GM12878 (cell line): ENCODE results near the gene DDC. TPM values are rescaled to one million over a fixed set of nuclear protein-coding genes. Genes with fewer than 3 reads are reported as not detected.

Source experiments
- ATAC-seq: fragments of 200-7000 bp; cut with Tn5 transposase; 3 replicates; pipeline ENCODE4 v1.9.1; 2020; ENCODE audit warnings: mild to moderate bottlenecking, moderate library complexity
- BruUV-seq: library from RNA; stranded (reverse); fragments of 400-500 nt; replicated peaks from 2 replicates; lab custom pipeline; 2021; lab: Mats Ljungman, UMichigan
- CTCF ChIA-PET: fragments of 300-600 bp; sonication (Branson Sonifier 250); formaldehyde crosslinking; extraction: SDS; loops from one replicate; lab custom pipeline; 2021; ENCODE audit warnings: inconsistent platforms; lab: Yijun Ruan, JAX
- POLR2A ChIA-PET: fragments of 350-600 bp; formaldehyde crosslinking; extraction: SDS; loops from one replicate; lab custom pipeline; 2021; ENCODE audit warnings: inconsistent platforms; lab: Charles Lee
- RAD21 ChIA-PET: fragments of 300-600 bp; sonication (Branson Sonifier 250); formaldehyde crosslinking; loops from one replicate; lab custom pipeline; 2023; ENCODE audit warnings: antibody characterized with exemption; ENCODE audit not compliant: unreplicated experiment; lab: Charles Lee
- SMC1A ChIA-PET: fragments of 300-600 bp; sonication (Branson Sonifier 250); formaldehyde crosslinking; loops from one replicate; lab custom pipeline; 2023; ENCODE audit not compliant: unreplicated experiment, uncharacterized antibody; lab: Charles Lee
- DNase-seq: peaks from one replicate; pipeline ENCODE4 v3.0.0-alpha.2; 2011; ENCODE audit warnings: low read depth, low spot score
- FAIRE-seq: peaks from 3 replicates; lab custom pipeline; 2011; peaks lifted over from hg19 to GRCh38; lab: Jason Lieb, UNC
- H2AFZ ChIP-seq: 2 replicates; pipeline ENCODE4 v1.6.0; 2011; ENCODE audit warnings: low read depth, low read length, control low read depth; ENCODE audit not compliant: control insufficient read depth
- H3K27ac ChIP-seq: 2 replicates; pipeline ENCODE4 v1.5.1; 2011; ENCODE audit warnings: control low read depth; ENCODE audit not compliant: control insufficient read depth, insufficient read depth
- H3K27me3 ChIP-seq, 2 experiments: replicated peaks in 1 of 2; 2 replicates each; pipeline versions ENCODE4 v1.6.0 to v1.6.1; 2011; ENCODE audit warnings: low read length in 1 of 2; ENCODE audit not compliant: control insufficient read depth in 2 of 2, insufficient read depth in 2 of 2
- H3K36me3 ChIP-seq, 2 experiments: 2 replicates each; pipeline ENCODE4 v1.5.1; 2011; ENCODE audit warnings: low read length in 1 of 2; ENCODE audit not compliant: control insufficient read depth in 2 of 2, insufficient read depth in 2 of 2
- H3K4me1 ChIP-seq: 2 replicates; pipeline ENCODE4 v1.6.1; 2011; ENCODE audit warnings: mild to moderate bottlenecking, low read length, moderate library complexity, mixed read lengths; ENCODE audit not compliant: control insufficient read depth, insufficient read depth
- H3K4me2 ChIP-seq: 2 replicates; pipeline ENCODE4 v1.6.0; 2011; ENCODE audit warnings: control low read depth; ENCODE audit not compliant: control insufficient read depth, insufficient read depth
- H3K4me3 ChIP-seq: fragments of 200-600 bp; sonication (generic); 2 replicates; pipeline ENCODE4 v1.5.1; 2016
- H3K79me2 ChIP-seq: 2 replicates; pipeline ENCODE4 v1.6.0; 2011; ENCODE audit warnings: low read length; ENCODE audit not compliant: control insufficient read depth, insufficient read depth
- H3K9ac ChIP-seq: 2 replicates; pipeline ENCODE4 v1.8.0; 2011; ENCODE audit warnings: low read length, control low read depth, mixed read lengths; ENCODE audit not compliant: control insufficient read depth, insufficient read depth
- H3K9me3 ChIP-seq: replicated peaks from 3 replicates; pipeline ENCODE4 v1.5.1; 2011; ENCODE audit warnings: mild to moderate bottlenecking, low read length; ENCODE audit not compliant: control insufficient read depth, insufficient read depth
- H4K20me1 ChIP-seq: 2 replicates; pipeline ENCODE4 v1.6.0; 2011; ENCODE audit not compliant: control insufficient read depth, insufficient read depth
- BACH1 ChIP-seq: fragments of 450-650 bp; IDR thresholded peaks from 2 replicates; pipeline ENCODE4 v1.6.1; 2017; ENCODE audit warnings: mild to moderate bottlenecking, borderline replicate concordance
- CHD4 ChIP-seq: fragments of 200-600 bp; sonication (generic); IDR thresholded peaks from 2 replicates; pipeline ENCODE4 v1.6.1; 2016; ENCODE audit warnings: mild to moderate bottlenecking
- CTCF ChIP-seq, 3 experiments: IDR thresholded peaks in 2 of 3; conservative IDR thresholded peaks in 1 of 3; 2 replicates each; pipeline ENCODE4 v1.5.1; 2011; ENCODE audit warnings: low read depth in 3 of 3, low read length in 3 of 3, mild to moderate bottlenecking in 3 of 3, control low read depth in 2 of 3, moderate library complexity in 2 of 3, inconsistent platforms in 1 of 3, mixed read lengths in 1 of 3; ENCODE audit not compliant: control insufficient read depth in 2 of 3, insufficient read depth in 1 of 3; ENCODE audit errors: extremely low read depth in 1 of 3
- HCFC1 ChIP-seq: fragments of 150-350 bp; IDR thresholded peaks from 2 replicates; pipeline ENCODE4 v1.6.1; 2014; ENCODE audit warnings: low read length
- KLF5 ChIP-seq: fragments of 450-650 bp; IDR thresholded peaks from 2 replicates; pipeline ENCODE4 v1.6.1; 2014; ENCODE audit warnings: mild to moderate bottlenecking; ENCODE audit not compliant: partially characterized antibody
- PBX3 ChIP-seq: IDR thresholded peaks from 2 replicates; pipeline ENCODE4 v1.6.1; 2011; ENCODE audit warnings: mild to moderate bottlenecking, low read depth, low read length, moderate library complexity; ENCODE audit not compliant: insufficient replicate concordance
- SMC3 ChIP-seq: IDR thresholded peaks from 2 replicates; pipeline ENCODE4 v1.6.1; 2011; ENCODE audit warnings: low read length, improper control_type of control experiment, borderline replicate concordance
- TCF7 ChIP-seq: IDR thresholded peaks from 2 replicates; pipeline ENCODE4 v1.6.1; 2014; ENCODE audit warnings: antibody characterized with exemption, borderline replicate concordance
- ZBTB33 ChIP-seq: fragments of 450-650 bp; IDR thresholded peaks from 2 replicates; pipeline ENCODE4 v1.6.1; 2017; ENCODE audit warnings: mild to moderate bottlenecking
- ZNF592 ChIP-seq: fragments of 450-650 bp; IDR thresholded peaks from 2 replicates; pipeline ENCODE4 v1.6.1; 2017; ENCODE audit warnings: mild to moderate bottlenecking, moderate library complexity
- ZZZ3 ChIP-seq: IDR thresholded peaks from 2 replicates; pipeline ENCODE4 v1.6.1; 2011; ENCODE audit warnings: low read depth; ENCODE audit not compliant: control insufficient read depth, insufficient read length
- WGBS: methylation state at CpG from one replicate; pipeline ENCODE4 v1.1.6; 2016; ENCODE audit warnings: low lambda C conversion rate; ENCODE audit not compliant: insufficient replicate concordance, insufficient coverage; ENCODE audit errors: missing lambda C conversion rate; 5-methylcytosine and 5-hydroxymethylcytosine counted together
- in situ Hi-C: fragments of 300-500 bp; cut with MboI; formaldehyde crosslinking; loops from 9 replicates; pipeline ENCODE4 v1.14.3; 2018; ENCODE audit warnings: mixed read lengths
- intact Hi-C: fragments of 100-400 bp; cut with micrococcal nuclease; formaldehyde crosslinking; loops from one replicate; pipeline ENCODE4 v1.14.2; 2022; ENCODE audit not compliant: unreplicated experiment
- polyA plus RNA-seq, 11 experiments: library from polyadenylated mRNA; depleted of rRNA in 4 of 11; unstranded in 6 of 11; stranded (reverse) in 5 of 11; fragments of >200 nt; fragmentation: Nextera tagmentation in 4 of 11; fragmentation: Illumina TruSeq in 1 of 11; extraction: Ambion mirVana in 4 of 11; extraction: Trizol in 1 of 11; gene quantifications; 1 replicate in 1 of 11; 2 replicates in 10 of 11; pipeline versions ENCODE4 v1.2.1 to v1.2.3, GENCODE V29; 2011 to 2016; ENCODE audit warnings: inconsistent platforms in 2 of 11, missing spikeins in 2 of 11, low read depth in 1 of 11
- total RNA-seq, 4 experiments: library from RNA; depleted of rRNA in 3 of 4; stranded (reverse); fragments of >200 nt in 3 of 4; fragmentation: Illumina TruSeq in 1 of 4; extraction: Trizol in 1 of 4; gene quantifications; 2 replicates each; pipeline versions ENCODE4 v1.2.1 to v1.2.3, GENCODE V29; 2013 to 2021
- TF ChIP-seq, protein P1 (sequence below): fragments of 450-650 bp; IDR thresholded peaks from 2 replicates; pipeline ENCODE4 v1.6.1; 2017; ENCODE audit warnings: borderline replicate concordance

Gene DDC
- total and polyA plus RNA-seq, 10 of the 15 experiments (the other 5 are each of a cell fraction or from before 2014, with no cell fraction given): not detected

- ChIA-PET RAD21 (no interaction called here), POLR2A (no interaction called here), CTCF (interaction anchor here (1.3 kb wide), 1 partner anchor 43 kb away, joined by 3 read pairs; no protein-coding TSS in a partner anchor), SMC1A (no interaction called here)
- H3K27me3 ChIP-seq: peaks cover 2 to 4% of the 10 kb centered on the region in 2 experiments; a peak in 2 of 4 replicates
- ATAC-seq (no peak), DNase-seq (no peak), FAIRE-seq (no peak)
- in situ Hi-C loops: no loop called here
- no peaks in the 10 kb centered on the region; the same call in 2 of the 3 replicates for H3K9me3 ChIP-seq
- 15% methylated on average over 2 of the region's 2 CpGs for WGBS
- H3K9ac ChIP-seq: no peak overlapping the region
- no peaks in the 10 kb centered on the region for H3K4me1 ChIP-seq
- H3K4me2 ChIP-seq: no peak overlapping the region
- H3K27ac ChIP-seq: no peak overlapping the region
- H3K79me2 ChIP-seq: no peaks in the 10 kb centered on the region
- H3K4me3 ChIP-seq: no peak overlapping the region
- intact Hi-C loops: no loop called here
- H4K20me1 ChIP-seq: no peaks in the 10 kb centered on the region; the same call in 1 of the 2 replicates
- H3K36me3 ChIP-seq: no peaks in the 10 kb centered on the region
- no peak overlapping the region for H2AFZ ChIP-seq
- BruUV-seq: no TSS peak
- TF ChIP-seq CHD4 (no peak), TCF7 (no peak), ZNF592 (no peak), SMC3 (no peak), ZBTB33 (no peak), HCFC1 (no peak), KLF5 (no peak), CTCF (IDR thresholded peaks at IDR 0.05 in 2 of 3, conservative IDR thresholded peaks at IDR 0.05 in 1 of 3; ENCODE audit: control insufficient read depth in 2 of 3, extremely low read depth in 1 of 3, insufficient read depth in 1 of 3, low read depth in 3 of 3, low read length in 3 of 3) (no peak), BACH1 (no peak), PBX3 (no peak), ZZZ3 (no peak)
- TF ChIP-seq, protein P1, sequence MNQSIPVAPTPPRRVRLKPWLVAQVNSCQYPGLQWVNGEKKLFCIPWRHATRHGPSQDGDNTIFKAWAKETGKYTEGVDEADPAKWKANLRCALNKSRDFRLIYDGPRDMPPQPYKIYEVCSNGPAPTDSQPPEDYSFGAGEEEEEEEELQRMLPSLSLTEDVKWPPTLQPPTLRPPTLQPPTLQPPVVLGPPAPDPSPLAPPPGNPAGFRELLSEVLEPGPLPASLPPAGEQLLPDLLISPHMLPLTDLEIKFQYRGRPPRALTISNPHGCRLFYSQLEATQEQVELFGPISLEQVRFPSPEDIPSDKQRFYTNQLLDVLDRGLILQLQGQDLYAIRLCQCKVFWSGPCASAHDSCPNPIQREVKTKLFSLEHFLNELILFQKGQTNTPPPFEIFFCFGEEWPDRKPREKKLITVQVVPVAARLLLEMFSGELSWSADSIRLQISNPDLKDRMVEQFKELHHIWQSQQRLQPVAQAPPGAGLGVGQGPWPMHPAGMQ: no peak
These were observed 24.2 kb upstream of the DDC start for GRCh38 chr7:50589364-50589763.
